ENCODE measurements around the gene GDAP1L1. TPM values are rescaled to one million over a fixed set of nuclear protein-coding genes. Genes with fewer than 3 reads are reported as not detected.

The GDAP1L1 gene
- total RNA-seq, 1 donor from 2014 or later: 0.26 TPM

- H3K9ac ChIP-seq: no peak overlapping the region
- Mint-ChIP-seq H3K27me3 (ENCODE audit: insufficient read depth, low read depth) (peaks cover 3% of the 10 kb centered on the region), H3K4me3 (no peak overlapping the region), H3K9me3 (no peaks in the 10 kb centered on the region), H3K27ac (no peak overlapping the region), H3K36me3 (no peaks in the 10 kb centered on the region), H3K4me1 (peaks cover 29% of the 10 kb centered on the region)
- peaks cover 16% of the 10 kb centered on the region for H3K79me2 ChIP-seq (ENCODE audit: low read depth)
- peaks cover 13% of the 10 kb centered on the region for H3F3A ChIP-seq (ENCODE audit: low read depth)
- no peak overlapping the region for H3K4me3 ChIP-seq
- H3K4me2 ChIP-seq: no peak overlapping the region
- no peak for TF ChIP-seq EZH2 (IDR thresholded peaks at IDR 0.05)
- peak; percentile 78 for TF ChIP-seq CTCF (IDR thresholded peaks at IDR 0.05)
- no peak overlapping the region for H3K27ac ChIP-seq
- no peaks in the 10 kb centered on the region for H3K4me1 ChIP-seq
- no peaks in the 10 kb centered on the region for H3K36me3 ChIP-seq
- H4K20me1 ChIP-seq (ENCODE audit: low read depth): peaks cover 4% of the 10 kb centered on the region
- H3K9me3 ChIP-seq (ENCODE audit: low read depth): no peaks in the 10 kb centered on the region
- DNase-seq (ENCODE audit: low spot score): peak; percentile 75
- no peak overlapping the region for H2AFZ ChIP-seq (replicated peaks)
- no peaks in the 10 kb centered on the region for H3K27me3 ChIP-seq
These were observed 32.0 kb upstream of the GDAP1L1 start for GRCh38 chr20:44215125-44215524.

- H3K4me2 ChIP-seq: no peak overlapping the region
- peaks cover 15% of the 10 kb centered on the region for H3K4me1 Mint-ChIP-seq
- no peak overlapping the region for H3K4me3 ChIP-seq
- H3K36me3 ChIP-seq: no peaks in the 10 kb centered on the region
- H3K27ac Mint-ChIP-seq: peak overlapping the region; percentile 87
- DNase-seq (ENCODE audit: low spot score): peak; percentile 86
- no peaks in the 10 kb centered on the region for H3F3A ChIP-seq (ENCODE audit: low read depth)
- H4K20me1 ChIP-seq (ENCODE audit: low read depth): no peaks in the 10 kb centered on the region
- no peaks in the 10 kb centered on the region for H3K9me3 ChIP-seq (ENCODE audit: low read depth)
- H3K4me1 ChIP-seq: no peaks in the 10 kb centered on the region
- H3K36me3 Mint-ChIP-seq: no peaks in the 10 kb centered on the region
- H3K4me3 Mint-ChIP-seq: no peak overlapping the region
- no peak overlapping the region for H3K9ac ChIP-seq
- no peak overlapping the region for H3K27ac ChIP-seq
- H3K27me3 Mint-ChIP-seq (ENCODE audit: insufficient read depth, low read depth): peaks cover 3% of the 10 kb centered on the region
- H3K79me2 ChIP-seq (ENCODE audit: low read depth): no peaks in the 10 kb centered on the region
- TF ChIP-seq CTCF (IDR thresholded peaks at IDR 0.05): peak; percentile 88
- no peak for TF ChIP-seq EZH2phosphoT487 (IDR thresholded peaks at IDR 0.05)
- no peaks in the 10 kb centered on the region for H3K9me3 Mint-ChIP-seq
- no peaks in the 10 kb centered on the region for H3K27me3 ChIP-seq
- no peak overlapping the region for H2AFZ ChIP-seq (replicated peaks)
These were observed 29.6 kb upstream of the GDAP1L1 start for GRCh38 chr20:44217342-44218092.

GRCh38 chr20:44218446-44218845 lies 28.7 kb upstream of the GDAP1L1 start:
- Mint-ChIP-seq H3K4me1 (peaks cover 18% of the 10 kb centered on the region), H3K9me3 (no peaks in the 10 kb centered on the region), H3K36me3 (no peaks in the 10 kb centered on the region), H3K27ac (no peak overlapping the region), H3K27me3 (ENCODE audit: insufficient read depth, low read depth) (peaks cover 3% of the 10 kb centered on the region), H3K4me3 (no peak overlapping the region)
- no peak overlapping the region for H3K9ac ChIP-seq
- DNase-seq (ENCODE audit: low spot score): no peak
- no peaks in the 10 kb centered on the region for H3F3A ChIP-seq (ENCODE audit: low read depth)
- H3K27ac ChIP-seq: no peak overlapping the region
- H3K36me3 ChIP-seq: no peaks in the 10 kb centered on the region
- no peak overlapping the region for H2AFZ ChIP-seq (replicated peaks)
- H4K20me1 ChIP-seq (ENCODE audit: low read depth): no peaks in the 10 kb centered on the region
- TF ChIP-seq CTCF (IDR thresholded peaks at IDR 0.05): no peak
- no peak for TF ChIP-seq EZH2 (IDR thresholded peaks at IDR 0.05)
- no peak for TF ChIP-seq EZH2phosphoT487 (IDR thresholded peaks at IDR 0.05)
- peaks cover 6% of the 10 kb centered on the region for H3K4me1 ChIP-seq
- H3K27me3 ChIP-seq: no peaks in the 10 kb centered on the region
- H3K4me2 ChIP-seq: no peak overlapping the region
- H3K79me2 ChIP-seq (ENCODE audit: low read depth): no peaks in the 10 kb centered on the region
- H3K9me3 ChIP-seq (ENCODE audit: low read depth): no peaks in the 10 kb centered on the region
- H3K4me3 ChIP-seq: no peak overlapping the region

Data from neural progenitor cell (in vitro differentiated cells).